SK-N-SH (cell line): ENCODE results near the gene MYL12B. TPM values are rescaled to one million over a fixed set of nuclear protein-coding genes. Genes with fewer than 3 reads are reported as not detected.

ENCODE experiments used
- CTCF ChIA-PET: fragments of 300-600, 350-600 bp; formaldehyde crosslinking; extraction: SDS; loops from one replicate; lab custom pipeline; 2021; lab: Yijun Ruan, JAX
- POLR2A ChIA-PET: fragments of 350-600 bp; sonication (Branson Sonifier 250); formaldehyde crosslinking; extraction: SDS; loops from one replicate; lab custom pipeline; 2020; ENCODE audit warnings: antibody characterized with exemption, inconsistent platforms; lab: Yijun Ruan, JAX
- DNase-seq: peaks from one replicate; pipeline ENCODE4 v3.0.0; 2012
- H2AFZ ChIP-seq: fragments of 200-600 bp; sonication (generic); 2 replicates; pipeline ENCODE4 v1.8.1; 2016; ENCODE audit warnings: antibody characterized with exemption, mild to moderate bottlenecking, low read depth
- H3F3A ChIP-seq: fragments of 200-600 bp; sonication (generic); replicated peaks from 2 replicates; pipeline ENCODE3; 2016; ENCODE audit warnings: antibody characterized with exemption, mild to moderate bottlenecking; ENCODE audit not compliant: insufficient read depth
- H3K27ac ChIP-seq, 2 experiments: fragments of 200-500 bp in 1 of 2; fragments of 200-600 bp in 1 of 2; sonication (Bioruptor generic) in 1 of 2; sonication (generic), shearing (Covaris generic) in 1 of 2; 2 replicates each; pipeline versions ENCODE4 v1.5.1 to v1.6.1; 2014 to 2016; ENCODE audit warnings: low read depth in 2 of 2, inconsistent platforms in 1 of 2, low read length in 1 of 2, mild to moderate bottlenecking in 1 of 2, mixed read lengths in 1 of 2
- H3K27me3 ChIP-seq: fragments of 200-600 bp; sonication (generic), shearing (Covaris generic); 2 replicates; pipeline ENCODE4 v1.6.1; 2016; ENCODE audit warnings: mixed run types; ENCODE audit not compliant: insufficient read depth
- H3K36me3 ChIP-seq, 2 experiments: fragments of 200-500 bp in 1 of 2; fragments of 200-600 bp in 1 of 2; sonication (Bioruptor generic) in 1 of 2; sonication (generic) in 1 of 2; replicated peaks in 1 of 2; 2 replicates each; pipeline versions ENCODE3 to v1.5.1; 2014 to 2016; ENCODE audit warnings: low read length in 1 of 2, mild to moderate bottlenecking in 1 of 2; ENCODE audit not compliant: insufficient read depth in 2 of 2, control insufficient read depth in 1 of 2
- H3K4me1 ChIP-seq, 2 experiments: fragments of 200-500 bp in 1 of 2; fragments of 200-600 bp in 1 of 2; sonication (Bioruptor generic) in 1 of 2; sonication (generic), shearing (Covaris generic) in 1 of 2; 2 replicates each; pipeline versions ENCODE4 v1.5.1 to v1.6.1; 2014 to 2016; ENCODE audit warnings: low read depth in 1 of 2, low read length in 1 of 2, mixed run types in 1 of 2; ENCODE audit not compliant: insufficient read depth in 2 of 2, control insufficient read depth in 1 of 2
- H3K4me2 ChIP-seq: fragments of 200-600 bp; sonication (generic), shearing (Covaris generic); 2 replicates; pipeline ENCODE4 v1.6.1; 2017; ENCODE audit warnings: mixed run types
- H3K4me3 ChIP-seq, 2 experiments: fragments of 200-500 bp in 1 of 2; fragments of 200-600 bp in 1 of 2; sonication (Bioruptor generic) in 1 of 2; sonication (generic), shearing (Covaris generic) in 1 of 2; 2 replicates each; pipeline versions ENCODE4 v1.5.1 to v1.8.1; 2014 to 2016; ENCODE audit warnings: low read depth in 2 of 2, inconsistent platforms in 1 of 2, low read length in 1 of 2, mild to moderate bottlenecking in 1 of 2, mixed read lengths in 1 of 2, moderate library complexity in 1 of 2
- H3K79me2 ChIP-seq: fragments of 200-600 bp; sonication (generic); 2 replicates; pipeline ENCODE4 v1.8.1; 2017; ENCODE audit warnings: mild to moderate bottlenecking; ENCODE audit not compliant: insufficient read depth
- H3K9ac ChIP-seq: fragments of 200-600 bp; sonication (generic); 2 replicates; pipeline ENCODE4 v1.6.1; 2017; ENCODE audit warnings: mixed run types
- H3K9me2 ChIP-seq: fragments of 200-600 bp; sonication (generic); 2 replicates; pipeline ENCODE4 v1.6.1; 2017; ENCODE audit warnings: mixed run types
- H3K9me3 ChIP-seq: fragments of 200-600 bp; sonication (generic); 2 replicates; pipeline ENCODE4 v1.6.1; 2017; ENCODE audit warnings: mixed run types, mild to moderate bottlenecking, moderate library complexity
- H4K20me1 ChIP-seq: fragments of 200-600 bp; sonication (generic); 2 replicates; pipeline ENCODE4 v1.6.1; 2017; ENCODE audit warnings: mild to moderate bottlenecking, mixed run types; ENCODE audit not compliant: insufficient read depth
- CHD2 ChIP-seq: fragments of 150-350 bp; IDR thresholded peaks from 2 replicates; pipeline ENCODE4 v1.6.1; 2018; ENCODE audit warnings: low read length; ENCODE audit not compliant: partially characterized antibody
- ELF1 ChIP-seq: IDR thresholded peaks from 2 replicates; pipeline ENCODE4 v1.4.0; 2012
- EZH2phosphoT487 ChIP-seq: fragments of 200-600 bp; sonication (generic); IDR thresholded peaks from 2 replicates; pipeline ENCODE4 v1.6.1; 2017; ENCODE audit warnings: low read depth, mixed run types, mild to moderate bottlenecking, antibody characterized with exemption, moderate library complexity, borderline replicate concordance
- FOSL2 ChIP-seq: IDR thresholded peaks from 2 replicates; pipeline ENCODE4 v1.4.0; 2012; ENCODE audit warnings: low read depth, mild to moderate bottlenecking, moderate library complexity, borderline replicate concordance
- FOXM1 ChIP-seq: IDR thresholded peaks from 2 replicates; pipeline ENCODE4 v1.4.0; 2012; ENCODE audit warnings: low read depth, mild to moderate bottlenecking
- GABPA ChIP-seq: IDR thresholded peaks from 2 replicates; pipeline ENCODE4 v1.4.0; 2012; ENCODE audit warnings: low read depth, mild to moderate bottlenecking
- GATA2 ChIP-seq: sonication (generic); formaldehyde crosslinking; IDR thresholded peaks from 2 replicates; pipeline ENCODE4 v1.5.0; 2020; ENCODE audit warnings: mild to moderate bottlenecking, missing genetic modification reagents
- JUND ChIP-seq: IDR thresholded peaks from 2 replicates; pipeline ENCODE4 v1.4.0; 2012
- MEF2A ChIP-seq: IDR thresholded peaks from 2 replicates; pipeline ENCODE4 v1.4.0; 2012; ENCODE audit warnings: low read depth, borderline replicate concordance
- MXI1 ChIP-seq: IDR thresholded peaks from 2 replicates; pipeline ENCODE4 v1.6.1; 2012; ENCODE audit warnings: mild to moderate bottlenecking, low read depth, low read length, improper control_type of control experiment
- NFIC ChIP-seq: IDR thresholded peaks from 2 replicates; pipeline ENCODE4 v1.4.0; 2012; ENCODE audit warnings: borderline replicate concordance
- NRF1 ChIP-seq: IDR thresholded peaks from 2 replicates; pipeline ENCODE4 v1.6.1; 2012; ENCODE audit warnings: low read depth, mild to moderate bottlenecking, low read length
- RAD21 ChIP-seq: IDR thresholded peaks from 2 replicates; pipeline ENCODE4 v1.6.1; 2012; ENCODE audit warnings: mild to moderate bottlenecking, low read length
- RCOR1 ChIP-seq: fragments of 150-350 bp; IDR thresholded peaks from 2 replicates; pipeline ENCODE4 v1.6.1; 2017; ENCODE audit warnings: antibody characterized with exemption, low read length
- RXRA ChIP-seq: IDR thresholded peaks from 2 replicates; pipeline ENCODE4 v1.4.0; 2012; ENCODE audit warnings: low read depth, mild to moderate bottlenecking, borderline replicate concordance
- SMC3 ChIP-seq: IDR thresholded peaks from 2 replicates; pipeline ENCODE4 v1.6.1; 2012; ENCODE audit warnings: low read depth, low read length, improper control_type of control experiment
- TCF12 ChIP-seq: IDR thresholded peaks from 2 replicates; pipeline ENCODE4 v1.4.0; 2012
- WGBS: methylation state at CpG from one replicate; pipeline ENCODE4 v1.1.6; 2017; ENCODE audit warnings: low lambda C conversion rate; 5-methylcytosine and 5-hydroxymethylcytosine counted together
- polyA plus RNA-seq, 3 experiments: library from polyadenylated mRNA; depleted of rRNA; stranded (reverse); fragments of >200 nt; gene quantifications; 2 replicates each; pipeline ENCODE4 v1.2.3, GENCODE V29; 2012
- TF ChIP-seq, protein P1 (sequence below): fragments of 150-350 bp; IDR thresholded peaks from 2 replicates; pipeline ENCODE4 v1.6.1; 2016; ENCODE audit warnings: mild to moderate bottlenecking, low read depth, low read length
- TF ChIP-seq, protein P2 (sequence below): fragments of 200-600 bp; sonication (generic); IDR thresholded peaks from 2 replicates; pipeline ENCODE4 v1.6.1; 2017; ENCODE audit warnings: antibody characterized with exemption, mild to moderate bottlenecking, moderate library complexity
- TF ChIP-seq, protein P3 (sequence below): IDR thresholded peaks from 2 replicates; pipeline ENCODE4 v1.4.0; 2012; ENCODE audit warnings: low read depth, borderline replicate concordance

Gene MYL12B
- polyA plus RNA-seq, 1 of the 3 experiments (the other 2 are of a cell fraction) = 555 TPM

DNA sequence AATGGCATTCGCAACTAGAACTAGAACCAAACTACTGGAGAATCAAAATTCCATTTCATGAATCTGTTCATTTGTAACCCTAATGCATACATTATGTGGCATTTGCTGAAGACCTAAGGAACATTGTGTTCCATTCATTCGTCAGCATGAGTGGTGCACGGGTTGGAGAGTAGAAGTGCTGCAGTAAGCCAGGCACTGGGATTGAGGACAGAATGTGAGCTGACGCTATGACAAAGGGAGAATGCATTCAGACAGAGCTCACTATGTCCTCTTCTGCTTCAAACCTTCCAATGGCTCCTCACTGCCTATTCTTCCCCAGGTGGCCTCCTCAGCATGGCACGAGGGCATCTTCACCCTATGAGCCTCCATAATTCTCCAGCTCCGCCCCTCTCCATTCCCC, 35.9 kb upstream of the MYL12B start:
- H4K20me1 ChIP-seq = no peaks in the 10 kb centered on the region
- no peaks in the 10 kb centered on the region for H3F3A ChIP-seq
- DNase-seq = no peak
- H3K27ac ChIP-seq = no peak overlapping the region
- no peak overlapping the region for H3K4me2 ChIP-seq
- H3K4me3 ChIP-seq = no peak overlapping the region
- no peaks in the 10 kb centered on the region for H3K79me2 ChIP-seq
- 85% methylated on average over 6 of the region's 6 CpGs for WGBS
- H3K9me3 ChIP-seq = no peaks in the 10 kb centered on the region
- no peaks in the 10 kb centered on the region for H3K4me1 ChIP-seq
- no peak for TF ChIP-seq FOSL2
- TF ChIP-seq NFIC = no peak
- no peak for TF ChIP-seq MEF2A
- TF ChIP-seq RXRA = no peak
- TF ChIP-seq JUND = no peak
- no peak for TF ChIP-seq FOXM1
- no peak for TF ChIP-seq MXI1
- TF ChIP-seq RAD21 = no peak
- TF ChIP-seq SMC3 = no peak
- TF ChIP-seq, protein P1, sequence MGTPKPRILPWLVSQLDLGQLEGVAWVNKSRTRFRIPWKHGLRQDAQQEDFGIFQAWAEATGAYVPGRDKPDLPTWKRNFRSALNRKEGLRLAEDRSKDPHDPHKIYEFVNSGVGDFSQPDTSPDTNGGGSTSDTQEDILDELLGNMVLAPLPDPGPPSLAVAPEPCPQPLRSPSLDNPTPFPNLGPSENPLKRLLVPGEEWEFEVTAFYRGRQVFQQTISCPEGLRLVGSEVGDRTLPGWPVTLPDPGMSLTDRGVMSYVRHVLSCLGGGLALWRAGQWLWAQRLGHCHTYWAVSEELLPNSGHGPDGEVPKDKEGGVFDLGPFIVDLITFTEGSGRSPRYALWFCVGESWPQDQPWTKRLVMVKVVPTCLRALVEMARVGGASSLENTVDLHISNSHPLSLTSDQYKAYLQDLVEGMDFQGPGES = no peak
- no peak for TF ChIP-seq CHD2
- no peak for TF ChIP-seq GATA2 (CRISPR knock-in tag)
- TF ChIP-seq GABPA = no peak
- no peak for TF ChIP-seq TCF12
- TF ChIP-seq, protein P2, sequence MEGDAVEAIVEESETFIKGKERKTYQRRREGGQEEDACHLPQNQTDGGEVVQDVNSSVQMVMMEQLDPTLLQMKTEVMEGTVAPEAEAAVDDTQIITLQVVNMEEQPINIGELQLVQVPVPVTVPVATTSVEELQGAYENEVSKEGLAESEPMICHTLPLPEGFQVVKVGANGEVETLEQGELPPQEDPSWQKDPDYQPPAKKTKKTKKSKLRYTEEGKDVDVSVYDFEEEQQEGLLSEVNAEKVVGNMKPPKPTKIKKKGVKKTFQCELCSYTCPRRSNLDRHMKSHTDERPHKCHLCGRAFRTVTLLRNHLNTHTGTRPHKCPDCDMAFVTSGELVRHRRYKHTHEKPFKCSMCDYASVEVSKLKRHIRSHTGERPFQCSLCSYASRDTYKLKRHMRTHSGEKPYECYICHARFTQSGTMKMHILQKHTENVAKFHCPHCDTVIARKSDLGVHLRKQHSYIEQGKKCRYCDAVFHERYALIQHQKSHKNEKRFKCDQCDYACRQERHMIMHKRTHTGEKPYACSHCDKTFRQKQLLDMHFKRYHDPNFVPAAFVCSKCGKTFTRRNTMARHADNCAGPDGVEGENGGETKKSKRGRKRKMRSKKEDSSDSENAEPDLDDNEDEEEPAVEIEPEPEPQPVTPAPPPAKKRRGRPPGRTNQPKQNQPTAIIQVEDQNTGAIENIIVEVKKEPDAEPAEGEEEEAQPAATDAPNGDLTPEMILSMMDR = no peak
- TF ChIP-seq RCOR1 = no peak
- TF ChIP-seq NRF1 = no peak
- TF ChIP-seq, protein P3, sequence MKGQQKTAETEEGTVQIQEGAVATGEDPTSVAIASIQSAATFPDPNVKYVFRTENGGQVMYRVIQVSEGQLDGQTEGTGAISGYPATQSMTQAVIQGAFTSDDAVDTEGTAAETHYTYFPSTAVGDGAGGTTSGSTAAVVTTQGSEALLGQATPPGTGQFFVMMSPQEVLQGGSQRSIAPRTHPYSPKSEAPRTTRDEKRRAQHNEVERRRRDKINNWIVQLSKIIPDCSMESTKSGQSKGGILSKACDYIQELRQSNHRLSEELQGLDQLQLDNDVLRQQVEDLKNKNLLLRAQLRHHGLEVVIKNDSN = no peak
- no peak for TF ChIP-seq EZH2phosphoT487
- no peak for TF ChIP-seq ELF1
- no peak overlapping the region for H2AFZ ChIP-seq
- ChIA-PET POLR2A (no interaction called here), CTCF (interaction anchor here (1.2 kb wide), 1 partner anchor 32 kb away, joined by 3 read pairs; no protein-coding TSS in a partner anchor)
- H3K9ac ChIP-seq = no peak overlapping the region
- H3K9me2 ChIP-seq = no peaks in the 10 kb centered on the region
- no peaks in the 10 kb centered on the region for H3K27me3 ChIP-seq
- no peaks in the 10 kb centered on the region for H3K36me3 ChIP-seq
